Measurements from ENCODE around the gene PLA2G2F. TPM values are rescaled to one million over a fixed set of nuclear protein-coding genes. Genes with fewer than 3 reads are reported as not detected.

Gene PLA2G2F
- total and polyA plus RNA-seq, 9 of the 15 experiments (the other 6 are each of a cell fraction or from before 2014, with no cell fraction given), result not detected

- 0 out of 2 replicates have a peak, but pooled peaks have one; percentile 38 for TF ChIP-seq CREB3 (tag; conservative IDR thresholded peaks at IDR 0.05; ENCODE audit: low read depth)
These were observed 49.3 kb downstream of the PLA2G2F start (continued) for GRCh38 chr1:20188455-20188817.

DNA sequence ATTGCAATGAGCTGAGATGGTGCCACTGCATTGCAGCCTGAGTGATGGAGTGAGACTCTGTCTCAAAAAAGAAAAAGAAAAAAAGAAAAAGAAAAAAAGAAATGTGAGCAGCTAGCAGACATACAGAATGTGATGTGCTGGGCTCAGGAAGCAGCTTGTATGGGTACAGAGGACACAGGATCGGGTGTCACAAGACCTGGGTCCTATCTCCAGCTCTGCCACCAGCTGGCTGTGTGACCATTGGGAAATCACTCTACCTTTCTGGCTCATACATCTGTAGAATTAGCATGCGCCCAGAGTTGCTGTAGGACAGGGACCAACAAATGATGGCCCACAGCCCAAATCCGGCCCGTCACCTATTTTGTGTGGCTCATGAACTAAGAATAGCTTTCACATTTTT, 50.5 kb downstream of the PLA2G2F start:
- Histone ChIP-seq H3K4me1 (replicated peaks in 1 of 2; ENCODE audit: control insufficient read depth in 2 of 2, insufficient read depth in 2 of 2, low read length in 2 of 2) (peaks cover 54 to 70% of the 10 kb centered on the region in 2 experiments), H4K20me1 (replicated peaks; ENCODE audit: control insufficient read depth, insufficient read depth, low read length) (no peaks in the 10 kb centered on the region), H3K27ac (ENCODE audit: extremely low read depth, low read depth, low read length) (no peak overlapping the region), H3K9me1 (ENCODE audit: control insufficient read depth, insufficient read depth, low read length) (no peaks in the 10 kb centered on the region), H3K9ac (ENCODE audit: insufficient read depth in 1 of 2, low read depth in 2 of 2, low read length in 2 of 2) (peak overlapping the region; percentile 77 to 89; a peak in 1 of 4 replicates), H3K4me3 (no peak overlapping the region), H3K36me3 (ENCODE audit: control insufficient read depth, insufficient read depth, low read length) (peaks cover 33% of the 10 kb centered on the region; the same call in 2 of the 3 replicates), H3K4me2 (ENCODE audit: insufficient read depth, low read length) (peak overlapping the region; percentile 87; the same call in 1 of the 2 replicates), H3K9me3 (replicated peaks; ENCODE audit: control insufficient read depth, insufficient read depth, low read depth, low read length) (no peaks in the 10 kb centered on the region), H3K27me3 (ENCODE audit: control insufficient read depth in 2 of 2, insufficient read depth in 2 of 2, low read length in 2 of 2) (no peaks in the 10 kb centered on the region), H3K79me2 (ENCODE audit: control insufficient read depth, insufficient read depth, low read length) (peaks cover 46% of the 10 kb centered on the region), H2AFZ (ENCODE audit: low read depth, low read length) (no peak overlapping the region)
- in situ Hi-C loops (cut with MboI), result no loop called here
- ChIA-PET POLR2A (interaction anchor here (0.7 kb wide), 2 partner anchors 18 to 268 kb away, joined by 3 read pairs; no protein-coding TSS in a partner anchor), CTCF (ENCODE audit: low intra/inter-chr PET ratio) (no interaction called here)
- intact Hi-C loops (cut with micrococcal nuclease), result no loop called here
- 80% methylated on average over 4 of the region's 4 CpGs for WGBS (ENCODE audit: insufficient coverage, low coverage, missing lambda C conversion rate)
- DNase-seq (ENCODE audit: extremely low read depth in 1 of 4, low spot score in 3 of 4) (no peak), ATAC-seq (no peak), FAIRE-seq (no peak)
- BruUV-seq (replicated peaks), result no TSS peak
- TF ChIP-seq, protein P1, sequence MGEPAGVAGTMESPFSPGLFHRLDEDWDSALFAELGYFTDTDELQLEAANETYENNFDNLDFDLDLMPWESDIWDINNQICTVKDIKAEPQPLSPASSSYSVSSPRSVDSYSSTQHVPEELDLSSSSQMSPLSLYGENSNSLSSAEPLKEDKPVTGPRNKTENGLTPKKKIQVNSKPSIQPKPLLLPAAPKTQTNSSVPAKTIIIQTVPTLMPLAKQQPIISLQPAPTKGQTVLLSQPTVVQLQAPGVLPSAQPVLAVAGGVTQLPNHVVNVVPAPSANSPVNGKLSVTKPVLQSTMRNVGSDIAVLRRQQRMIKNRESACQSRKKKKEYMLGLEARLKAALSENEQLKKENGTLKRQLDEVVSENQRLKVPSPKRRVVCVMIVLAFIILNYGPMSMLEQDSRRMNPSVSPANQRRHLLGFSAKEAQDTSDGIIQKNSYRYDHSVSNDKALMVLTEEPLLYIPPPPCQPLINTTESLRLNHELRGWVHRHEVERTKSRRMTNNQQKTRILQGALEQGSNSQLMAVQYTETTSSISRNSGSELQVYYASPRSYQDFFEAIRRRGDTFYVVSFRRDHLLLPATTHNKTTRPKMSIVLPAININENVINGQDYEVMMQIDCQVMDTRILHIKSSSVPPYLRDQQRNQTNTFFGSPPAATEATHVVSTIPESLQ (CRISPR knock-in tag; IDR thresholded peaks at IDR 0.05), result 0 out of 2 replicates have a peak, but pooled peaks have one; percentile 15
- no peak for TF ChIP-seq ETV1 (tag; conservative IDR thresholded peaks at IDR 0.05; ENCODE audit: low read depth)
- TF ChIP-seq CREB3 (tag; conservative IDR thresholded peaks at IDR 0.05; ENCODE audit: low read depth), result no peak
- peak; percentile 14; the same call in 1 of the 2 replicates for TF ChIP-seq RBFOX2 (IDR thresholded peaks at IDR 0.05; ENCODE audit: low read depth, low read length)
- no peak for TF ChIP-seq MEF2D (tag; conservative IDR thresholded peaks at IDR 0.05; ENCODE audit: low read depth)
- TF ChIP-seq, protein P2, sequence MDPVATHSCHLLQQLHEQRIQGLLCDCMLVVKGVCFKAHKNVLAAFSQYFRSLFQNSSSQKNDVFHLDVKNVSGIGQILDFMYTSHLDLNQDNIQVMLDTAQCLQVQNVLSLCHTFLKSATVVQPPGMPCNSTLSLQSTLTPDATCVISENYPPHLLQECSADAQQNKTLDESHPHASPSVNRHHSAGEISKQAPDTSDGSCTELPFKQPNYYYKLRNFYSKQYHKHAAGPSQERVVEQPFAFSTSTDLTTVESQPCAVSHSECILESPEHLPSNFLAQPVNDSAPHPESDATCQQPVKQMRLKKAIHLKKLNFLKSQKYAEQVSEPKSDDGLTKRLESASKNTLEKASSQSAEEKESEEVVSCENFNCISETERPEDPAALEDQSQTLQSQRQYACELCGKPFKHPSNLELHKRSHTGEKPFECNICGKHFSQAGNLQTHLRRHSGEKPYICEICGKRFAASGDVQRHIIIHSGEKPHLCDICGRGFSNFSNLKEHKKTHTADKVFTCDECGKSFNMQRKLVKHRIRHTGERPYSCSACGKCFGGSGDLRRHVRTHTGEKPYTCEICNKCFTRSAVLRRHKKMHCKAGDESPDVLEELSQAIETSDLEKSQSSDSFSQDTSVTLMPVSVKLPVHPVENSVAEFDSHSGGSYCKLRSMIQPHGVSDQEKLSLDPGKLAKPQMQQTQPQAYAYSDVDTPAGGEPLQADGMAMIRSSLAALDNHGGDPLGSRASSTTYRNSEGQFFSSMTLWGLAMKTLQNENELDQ (CRISPR knock-in tag; IDR thresholded peaks at IDR 0.05; ENCODE audit: borderline replicate concordance), result no peak
- no peak for TF ChIP-seq KLF6 (CRISPR knock-in tag; IDR thresholded peaks at IDR 0.05; ENCODE audit: borderline replicate concordance)
- no peak for TF ChIP-seq ELF1 (tag; IDR thresholded peaks at IDR 0.05)
- no peak for TF ChIP-seq ZNF668 (CRISPR knock-in tag; IDR thresholded peaks at IDR 0.05)
- no peak for TF ChIP-seq NRF1 (conservative IDR thresholded peaks at IDR 0.05 in 1 of 2, IDR thresholded peaks at IDR 0.05 in 1 of 2)
- TF ChIP-seq POLR2B (IDR thresholded peaks at IDR 0.05; ENCODE audit: low read depth, partially characterized antibody), result no peak
- 0 out of 2 replicates have a peak, but pooled peaks have one; percentile 55 for TF ChIP-seq BCOR (IDR thresholded peaks at IDR 0.05)
- no peak for TF ChIP-seq CEBPB (tag; IDR thresholded peaks at IDR 0.05)
- no peak for TF ChIP-seq ZNF3 (CRISPR knock-in tag; IDR thresholded peaks at IDR 0.05)
- TF ChIP-seq ZNF764 (CRISPR knock-in tag; IDR thresholded peaks at IDR 0.05; ENCODE audit: low read depth), result no peak

Data from K562 (cell line).